A673 (cell line): ENCODE data around the gene HTN3.
"Not testable (repeated sequence)": the region's sequence is repeated elsewhere in the genome, so short reads cannot be mapped to it uniquely, and the experiment has no call there.

ENCODE experiments used
- EZH2 ChIP-seq: fragments of 200-600 bp; sonication (generic); IDR thresholded peaks from 2 replicates; pipeline ENCODE4 v1.6.1; 2017; ENCODE audit warnings: borderline replicate concordance, low read depth, mild to moderate bottlenecking, mixed read lengths, antibody characterized with exemption, low read length; ENCODE audit not compliant: poor library complexity, severe bottlenecking
- TF ChIP-seq, protein P1 (sequence below): fragments of 300-800, 200-600 bp; sonication (generic); conservative IDR thresholded peaks from 2 replicates; pipeline ENCODE4 v1.5.1; 2017; ENCODE audit warnings: low read depth, mild to moderate bottlenecking, antibody characterized with exemption, low read length, moderate library complexity, mixed read lengths

DNA sequence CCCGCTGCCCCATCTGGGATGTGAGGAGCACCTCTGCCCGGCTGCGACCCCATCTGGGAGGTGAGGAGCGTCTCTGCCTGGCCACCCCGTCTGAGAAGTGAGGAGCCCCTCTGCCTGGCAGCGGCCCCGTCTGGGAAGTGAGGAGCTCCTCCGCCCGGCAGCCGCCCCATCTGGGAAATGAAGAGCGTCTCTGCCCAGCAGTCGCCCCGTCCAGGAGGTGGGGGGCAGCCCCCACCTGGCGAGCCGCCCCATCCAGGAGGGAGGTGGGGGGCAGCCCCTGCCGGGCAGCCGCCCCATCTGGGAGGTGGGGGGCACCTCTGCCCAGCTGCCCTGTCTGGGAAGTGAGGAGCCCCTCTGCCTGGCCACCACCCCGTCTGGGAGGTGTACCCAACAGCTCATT, 9.3 kb downstream of the HTN3 start:
- TF ChIP-seq, protein P1, sequence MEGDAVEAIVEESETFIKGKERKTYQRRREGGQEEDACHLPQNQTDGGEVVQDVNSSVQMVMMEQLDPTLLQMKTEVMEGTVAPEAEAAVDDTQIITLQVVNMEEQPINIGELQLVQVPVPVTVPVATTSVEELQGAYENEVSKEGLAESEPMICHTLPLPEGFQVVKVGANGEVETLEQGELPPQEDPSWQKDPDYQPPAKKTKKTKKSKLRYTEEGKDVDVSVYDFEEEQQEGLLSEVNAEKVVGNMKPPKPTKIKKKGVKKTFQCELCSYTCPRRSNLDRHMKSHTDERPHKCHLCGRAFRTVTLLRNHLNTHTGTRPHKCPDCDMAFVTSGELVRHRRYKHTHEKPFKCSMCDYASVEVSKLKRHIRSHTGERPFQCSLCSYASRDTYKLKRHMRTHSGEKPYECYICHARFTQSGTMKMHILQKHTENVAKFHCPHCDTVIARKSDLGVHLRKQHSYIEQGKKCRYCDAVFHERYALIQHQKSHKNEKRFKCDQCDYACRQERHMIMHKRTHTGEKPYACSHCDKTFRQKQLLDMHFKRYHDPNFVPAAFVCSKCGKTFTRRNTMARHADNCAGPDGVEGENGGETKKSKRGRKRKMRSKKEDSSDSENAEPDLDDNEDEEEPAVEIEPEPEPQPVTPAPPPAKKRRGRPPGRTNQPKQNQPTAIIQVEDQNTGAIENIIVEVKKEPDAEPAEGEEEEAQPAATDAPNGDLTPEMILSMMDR: not testable (repeated sequence)
- TF ChIP-seq EZH2: not testable (repeated sequence)
